NCI-H146 (cell line): ENCODE results near the gene ACAD8.

Experiments used
- DNase-seq: peaks from one replicate; lab custom pipeline; 2025; lab: John Stamatoyannopoulos, UW

Gene ACAD8

DNA sequence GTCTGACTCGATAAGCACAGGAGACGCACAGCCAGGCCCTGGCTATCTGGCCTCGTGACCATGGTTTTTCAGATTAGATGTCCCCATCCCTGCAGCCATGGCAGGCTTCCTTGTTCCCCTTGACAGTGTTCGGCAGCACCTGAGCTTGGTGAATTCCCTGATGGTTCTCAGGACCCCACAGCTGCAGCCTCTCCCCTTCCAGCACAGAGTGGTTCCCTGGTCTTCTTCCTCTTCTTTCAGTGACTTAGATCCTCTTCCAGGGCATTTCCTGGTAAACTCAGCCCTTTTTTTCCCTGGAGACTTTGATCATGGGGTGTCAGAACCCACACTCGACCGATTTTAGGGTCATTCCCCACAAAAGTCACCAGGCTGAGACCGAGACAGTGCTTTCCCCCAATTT lies 37.3 kb downstream of the ACAD8 start:
- DNase-seq: no peak

DNA sequence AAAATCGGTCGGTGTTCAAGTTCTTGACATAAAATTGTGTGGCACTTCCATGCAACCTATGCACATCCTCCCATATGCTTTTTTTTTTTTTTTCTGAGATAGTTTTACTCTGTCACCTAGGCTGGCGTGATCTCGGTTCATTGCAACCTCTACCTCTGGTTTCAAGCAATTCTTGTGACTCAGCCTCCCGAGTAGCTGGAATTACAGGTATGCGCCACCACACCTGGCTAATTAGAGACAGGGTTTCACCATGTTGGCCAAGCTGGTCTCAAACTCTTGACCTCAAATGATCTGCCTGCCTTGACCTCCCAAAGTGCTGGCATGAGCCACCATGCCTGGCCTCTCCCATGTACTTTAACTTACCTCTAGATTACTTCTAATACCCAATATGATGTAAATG lies 37.8 kb downstream of the ACAD8 start:
- no peak for DNase-seq

DNA sequence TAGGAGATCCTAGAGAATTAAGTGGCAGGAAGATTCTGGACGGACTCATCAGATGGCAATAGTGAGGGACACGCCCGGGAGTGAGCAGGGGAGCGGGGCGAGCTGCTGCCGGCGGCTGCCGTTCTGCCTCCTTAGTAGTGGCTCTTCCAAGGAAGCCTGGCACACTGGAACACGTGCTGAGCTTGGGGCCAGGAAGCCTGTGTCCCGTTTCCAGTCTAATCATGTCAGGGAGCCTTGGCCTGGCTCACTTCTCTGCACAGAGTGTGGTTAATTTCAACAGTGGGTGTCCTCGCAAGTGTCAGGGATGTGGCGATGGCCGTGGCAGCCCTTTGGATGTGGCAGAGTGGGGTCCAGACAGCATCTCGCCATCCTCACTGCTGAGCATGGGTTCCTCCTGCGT lies 39.3 kb downstream of the ACAD8 start:
- no peak for DNase-seq

DNA sequence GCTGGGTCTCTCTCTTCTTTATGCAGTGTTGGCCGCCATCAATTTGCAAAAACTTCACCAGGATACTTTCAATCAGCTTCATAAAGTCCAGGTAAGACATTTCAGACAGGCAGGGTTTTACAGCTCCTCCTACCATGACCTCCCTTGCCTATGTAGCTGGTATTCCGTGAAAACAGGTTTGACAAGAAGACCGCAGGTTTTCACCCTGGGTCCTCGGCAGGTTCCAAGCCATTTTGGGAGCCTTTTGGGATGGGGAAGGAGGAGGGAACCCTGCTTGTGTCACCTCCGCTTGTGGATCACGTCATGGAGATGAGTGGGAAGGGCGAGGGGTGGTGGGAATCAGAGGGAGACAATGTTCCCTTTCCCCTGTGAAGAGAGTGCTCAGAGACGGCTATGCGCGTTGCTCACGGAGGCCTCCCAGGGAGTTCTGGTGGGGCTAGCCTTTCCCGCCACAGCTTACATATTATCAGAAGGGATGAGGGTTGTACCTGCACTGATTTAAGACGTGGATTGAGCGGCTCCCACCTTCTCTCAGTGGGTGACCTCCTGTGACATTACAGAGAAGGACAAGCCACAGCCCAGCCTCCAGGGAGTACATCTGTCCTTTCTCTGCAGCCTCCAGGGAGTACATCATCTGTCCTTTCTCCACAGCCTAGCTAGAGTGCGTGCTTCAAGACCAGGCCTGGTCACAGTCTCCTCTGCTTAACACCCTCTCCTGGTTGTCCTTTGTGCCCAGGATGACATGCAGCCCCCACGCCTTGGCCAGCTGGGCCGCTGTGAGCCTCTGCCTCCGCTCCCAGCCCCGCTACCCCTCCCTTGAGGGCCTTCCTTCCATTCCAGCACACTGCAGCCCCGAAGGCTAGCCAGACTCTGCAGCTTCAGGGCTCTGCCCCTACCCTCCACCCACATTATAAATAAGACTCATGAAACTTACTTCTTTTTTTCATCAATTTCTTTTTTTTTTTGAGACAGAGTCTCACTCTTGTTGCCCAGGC lies 40.0 kb downstream of the ACAD8 start:
- DNase-seq: no peak

DNA sequence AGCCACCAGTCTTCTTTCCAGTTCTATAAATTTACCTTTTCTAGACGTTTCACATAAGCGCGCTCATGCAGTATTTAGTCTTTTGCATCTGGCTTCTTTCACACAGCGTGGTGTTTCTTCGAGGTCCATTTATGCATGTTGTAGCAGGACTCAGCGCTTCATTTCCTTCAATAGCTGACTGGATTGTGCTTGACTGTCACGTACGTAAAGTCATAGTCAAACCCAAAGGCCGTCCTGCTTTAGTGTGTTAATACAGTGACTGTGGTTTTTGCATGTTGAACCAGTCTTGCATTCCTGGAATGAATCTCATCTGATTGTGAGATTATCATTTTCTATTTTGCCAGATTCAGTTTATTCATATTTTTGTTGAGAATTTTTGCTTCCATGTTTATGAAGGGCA lies 41.3 kb downstream of the ACAD8 start:
- no peak for DNase-seq

DNA sequence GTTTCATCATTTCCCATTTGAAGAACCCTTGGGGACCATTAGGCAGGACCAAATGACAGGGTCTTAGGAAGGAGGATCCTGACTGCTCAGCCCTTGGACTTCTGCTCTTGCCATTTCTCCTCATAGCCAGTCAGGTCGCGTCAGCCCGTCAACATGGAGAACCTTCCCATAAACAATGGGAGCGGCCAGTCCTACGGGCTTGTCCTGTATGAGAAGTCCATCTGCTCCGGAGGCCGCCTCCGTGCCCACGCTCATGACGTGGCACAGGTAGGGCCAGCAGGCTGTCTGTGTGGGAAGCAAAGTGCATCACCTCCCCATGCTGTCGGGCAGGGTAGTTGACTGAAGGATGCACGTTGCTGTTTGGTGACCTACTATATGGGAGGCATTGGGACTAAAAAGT lies 58.9 kb downstream of the ACAD8 start:
- DNase-seq: no peak

DNA sequence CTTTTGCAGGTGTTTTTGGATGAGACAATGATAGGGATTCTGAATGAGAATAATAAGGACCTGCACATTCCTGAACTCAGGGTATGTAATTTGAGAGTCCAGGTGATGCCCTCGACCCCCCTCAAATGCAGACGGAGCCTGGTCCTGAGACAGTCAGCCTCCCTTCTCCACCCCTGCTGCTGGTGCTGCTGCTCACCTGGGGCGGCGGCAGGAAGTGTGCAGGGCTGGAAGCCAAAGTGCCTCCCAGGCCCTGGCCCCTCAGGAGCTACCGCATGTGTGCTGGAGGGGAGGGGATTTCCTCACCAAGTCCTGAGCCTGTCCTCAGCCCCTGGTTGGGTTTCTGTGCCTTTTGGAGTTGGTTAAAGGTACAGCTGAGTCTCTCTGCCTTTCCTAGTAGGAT lies 59.4 kb downstream of the ACAD8 start:
- no peak for DNase-seq

DNA sequence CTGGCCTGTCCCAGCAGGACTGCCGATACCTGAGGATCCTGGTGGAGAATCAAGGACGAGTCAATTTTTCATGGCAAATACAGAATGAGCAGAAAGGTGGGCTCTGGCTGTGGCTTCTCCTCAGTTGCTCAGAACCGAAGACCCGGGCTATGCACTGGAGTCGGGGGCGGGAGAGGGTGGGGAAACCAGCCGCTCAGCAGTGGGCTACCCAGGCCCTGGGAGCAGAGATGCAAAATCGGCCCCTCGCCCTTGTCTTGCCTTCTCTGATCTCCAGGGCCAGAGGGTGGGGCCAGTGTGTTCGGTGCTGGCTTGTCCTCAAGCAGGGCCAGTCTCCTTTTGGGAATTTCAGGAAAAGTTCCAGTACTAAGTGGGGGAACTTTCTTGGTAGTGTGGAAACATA lies 60.0 kb downstream of the ACAD8 start:
- no peak for DNase-seq

DNA sequence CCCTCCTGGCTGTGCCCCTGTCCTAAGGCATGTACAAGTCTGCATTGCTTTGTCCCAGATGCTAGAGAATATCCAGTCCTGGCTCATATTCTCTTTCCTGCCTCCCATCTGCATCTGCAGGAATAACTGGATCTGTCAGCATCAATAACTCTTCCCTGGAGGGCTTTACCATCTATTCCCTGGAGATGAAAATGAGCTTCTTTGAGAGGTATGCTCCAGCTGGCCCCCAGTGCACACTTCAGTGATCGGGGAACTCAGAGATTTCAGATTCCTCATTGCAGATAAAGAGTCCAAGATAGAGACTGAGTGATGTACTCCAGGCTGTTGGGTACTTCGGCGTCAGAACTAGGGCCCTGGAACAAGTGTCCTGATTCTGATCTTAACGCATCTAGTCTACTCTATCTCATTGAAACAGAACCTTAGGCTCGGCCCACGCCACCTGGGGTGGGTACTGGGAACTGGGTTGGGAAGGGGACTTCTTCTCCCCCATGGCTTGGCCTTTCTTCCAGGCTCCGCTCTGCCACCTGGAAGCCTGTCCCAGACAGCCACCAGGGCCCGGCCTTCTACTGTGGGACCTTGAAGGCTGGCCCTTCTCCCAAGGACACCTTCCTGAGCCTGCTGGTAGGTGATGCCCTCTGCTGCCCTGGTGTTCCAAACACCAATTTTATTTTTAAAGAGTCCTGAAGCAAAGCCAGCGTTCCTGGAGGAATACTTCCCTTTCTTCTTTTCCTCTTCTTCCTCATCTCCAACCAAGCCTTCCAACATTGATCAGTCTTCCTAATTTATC lies 60.6 kb downstream of the ACAD8 start:
- no peak for DNase-seq
